Endometrial microvascular endothelial cells (primary cell): Measurements from ENCODE around the gene IRF7. TPM values are rescaled to one million over a fixed set of nuclear protein-coding genes. Genes with fewer than 3 reads are reported as not detected.

ENCODE experiments used
- in situ Hi-C: cut with HindIII; loops from 2 replicates; pipeline ENCODE4 v1.10.0; 2017; ENCODE audit warnings: low sequenced_read_pairs, low pct_unique_long_range_greater_than_20kb; ENCODE audit errors: inconsistent ontology term
- total RNA-seq: library from RNA; depleted of rRNA; stranded (reverse); fragments of >200 nt; gene quantifications from one replicate; pipeline ENCODE4 v1.2.3, GENCODE V29; 2015; ENCODE audit errors: inconsistent ontology term

IRF7 gene
- total RNA-seq, 1 donor from 2014 or later = 31.4 TPM

DNA sequence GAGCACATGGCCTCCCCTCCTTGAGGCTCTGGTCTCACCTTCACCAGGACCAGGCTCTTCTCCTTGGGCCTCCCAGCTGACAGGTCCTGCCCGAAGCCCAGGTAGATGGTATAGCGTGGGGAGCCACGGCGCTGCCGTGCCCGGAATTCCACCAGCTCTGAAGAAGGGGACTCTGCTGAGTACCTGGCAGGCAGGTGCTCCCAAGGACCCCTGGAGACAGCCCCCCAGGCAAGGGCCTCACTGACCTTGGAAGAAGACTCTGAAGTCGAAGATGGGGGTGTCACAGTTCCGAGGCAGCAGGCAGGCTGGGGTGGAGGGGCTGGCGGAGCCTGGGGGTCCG, 2.8 kb downstream of the IRF7 start:
- in situ Hi-C loops = no loop called here

DNA sequence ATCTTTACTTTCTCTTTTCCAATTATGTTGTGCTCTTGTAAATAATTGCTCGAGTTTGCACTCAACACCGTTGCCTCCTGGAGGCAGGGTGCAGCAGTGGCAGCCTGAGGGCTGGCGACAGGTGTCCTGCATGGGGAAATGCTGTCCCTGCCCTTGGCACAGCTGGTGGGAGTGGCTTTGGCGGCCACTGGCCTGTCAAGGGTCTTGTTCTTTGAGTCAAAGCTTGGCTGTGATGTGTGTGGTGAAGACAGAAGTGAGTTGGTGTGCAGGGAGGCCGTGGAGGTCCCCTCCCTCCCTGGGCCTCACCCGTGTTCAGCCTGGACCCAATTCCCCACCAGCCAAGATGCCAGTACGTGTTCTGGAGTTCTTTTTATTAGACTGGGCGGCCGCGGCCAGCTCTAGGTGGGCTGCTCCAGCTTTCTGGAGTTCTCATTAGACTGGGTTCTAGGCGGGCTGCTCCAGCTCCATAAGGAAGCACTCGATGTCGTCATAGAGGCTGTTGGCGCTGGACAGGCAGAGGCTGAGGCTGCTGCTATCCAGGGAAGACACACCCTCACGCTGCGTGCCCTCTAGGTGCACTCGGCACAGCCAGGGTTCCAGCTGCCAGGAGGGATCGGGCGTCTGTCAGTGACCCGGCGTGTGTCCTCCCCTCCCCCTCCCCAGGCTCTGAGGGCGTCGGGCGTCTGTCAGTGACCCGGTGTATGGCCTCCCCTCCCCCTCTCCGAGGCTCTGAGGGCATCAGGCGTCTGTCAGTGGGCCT, 3.4 kb downstream of the IRF7 start:
- in situ Hi-C loops = no loop called here

GRCh38 chr11:611001-611996, 4.5 kb downstream of the IRF7 start:
- in situ Hi-C loops = no loop called here

DNA sequence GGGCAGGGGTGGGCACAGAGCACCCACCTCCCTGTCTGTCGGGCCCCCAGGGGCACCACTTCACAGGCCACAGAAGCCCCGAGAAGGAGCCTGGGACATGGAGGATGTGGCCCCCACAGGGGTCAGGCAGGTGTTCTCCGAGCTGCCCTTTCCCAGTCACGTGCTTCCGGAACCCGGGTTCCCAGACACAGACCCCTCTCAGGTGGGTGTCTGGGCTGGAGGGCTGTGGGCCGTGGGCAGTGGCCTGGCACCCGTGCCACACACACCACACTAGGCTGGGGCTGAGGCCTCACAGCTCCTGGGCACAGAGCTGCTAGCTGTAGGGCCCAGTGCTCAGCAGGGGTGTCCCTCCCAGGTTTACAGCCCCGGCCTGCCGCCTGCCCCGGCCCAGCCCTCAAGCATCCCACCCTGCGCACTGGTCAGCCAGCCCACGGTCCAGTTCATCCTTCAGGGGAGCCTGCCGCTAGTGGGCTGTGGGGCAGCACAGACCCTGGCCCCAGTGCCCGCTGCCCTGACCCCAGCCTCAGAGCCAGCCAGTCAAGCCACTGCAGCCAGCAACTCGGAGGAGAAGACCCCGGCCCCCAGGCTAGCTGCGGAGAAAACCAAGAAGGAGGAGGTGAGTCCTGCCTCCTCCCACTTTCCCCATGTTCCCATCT, 5.5 kb downstream of the IRF7 start:
- in situ Hi-C loops = no loop called here

GRCh38 chr11:609341-609811, 6.4 kb downstream of the IRF7 start:
- in situ Hi-C loops = no loop called here

DNA sequence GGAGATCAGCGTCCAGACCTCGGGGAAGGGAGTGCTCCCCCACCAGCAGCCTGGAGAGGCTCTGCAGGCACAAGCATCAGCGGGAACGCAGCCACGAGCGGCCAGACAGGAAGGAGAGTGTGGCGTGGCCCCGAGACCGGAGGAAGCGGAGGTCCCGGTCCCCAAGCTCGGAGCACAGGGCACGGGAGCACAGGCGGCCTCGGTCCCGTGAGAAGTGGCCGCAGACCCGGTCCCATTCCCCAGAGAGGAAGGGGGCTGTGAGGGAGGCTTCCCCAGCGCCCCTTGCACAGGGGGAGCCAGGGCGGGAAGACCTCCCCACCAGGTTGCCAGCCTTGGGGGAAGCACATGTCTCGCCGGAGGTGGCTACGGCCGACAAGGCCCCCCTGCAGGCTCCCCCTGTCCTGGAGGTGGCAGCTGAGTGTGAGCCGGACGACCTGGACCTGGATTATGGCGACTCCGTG, 6.9 kb downstream of the IRF7 start:
- in situ Hi-C loops = no loop called here

- in situ Hi-C loops = no loop called here
Observed at GRCh38 chr11:607971-608659, 7.6 kb downstream of the IRF7 start.

DNA sequence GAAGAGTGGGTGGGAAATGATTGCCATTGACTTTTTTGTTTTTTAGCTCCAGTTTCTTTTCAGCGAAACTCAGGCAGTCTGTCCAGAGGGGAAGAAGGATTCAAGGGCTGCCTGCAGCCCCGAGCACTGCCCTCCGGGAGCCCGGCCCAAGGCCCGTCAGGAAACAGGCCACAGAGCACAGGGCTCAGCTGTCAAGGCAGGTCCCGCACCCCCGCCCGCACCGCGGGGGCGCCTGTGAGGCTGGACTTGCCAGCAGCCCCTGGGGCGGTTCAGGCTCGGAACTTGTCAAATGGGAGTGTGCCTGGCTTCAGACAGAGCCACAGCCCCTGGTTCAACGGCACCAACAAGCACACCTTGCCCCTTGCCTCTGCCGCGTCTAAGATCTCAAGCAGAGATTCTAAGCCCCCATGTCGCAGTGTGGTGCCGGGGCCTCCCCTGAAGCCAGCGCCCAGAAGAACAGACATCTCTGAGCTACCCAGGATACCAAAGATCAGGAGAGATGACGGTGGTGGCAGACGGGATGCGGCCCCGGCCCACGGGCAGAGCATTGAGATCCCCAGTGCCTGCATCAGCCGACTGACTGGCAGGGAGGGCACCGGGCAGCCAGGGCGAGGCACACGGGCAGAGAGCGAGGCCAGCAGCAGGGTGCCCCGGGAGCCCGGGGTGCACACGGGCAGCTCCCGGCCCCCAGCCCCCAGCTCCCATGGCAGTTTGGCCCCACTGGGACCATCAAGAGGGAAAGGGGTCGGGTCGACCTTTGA, 8.6 kb downstream of the IRF7 start:
- in situ Hi-C loops = no loop called here

DNA sequence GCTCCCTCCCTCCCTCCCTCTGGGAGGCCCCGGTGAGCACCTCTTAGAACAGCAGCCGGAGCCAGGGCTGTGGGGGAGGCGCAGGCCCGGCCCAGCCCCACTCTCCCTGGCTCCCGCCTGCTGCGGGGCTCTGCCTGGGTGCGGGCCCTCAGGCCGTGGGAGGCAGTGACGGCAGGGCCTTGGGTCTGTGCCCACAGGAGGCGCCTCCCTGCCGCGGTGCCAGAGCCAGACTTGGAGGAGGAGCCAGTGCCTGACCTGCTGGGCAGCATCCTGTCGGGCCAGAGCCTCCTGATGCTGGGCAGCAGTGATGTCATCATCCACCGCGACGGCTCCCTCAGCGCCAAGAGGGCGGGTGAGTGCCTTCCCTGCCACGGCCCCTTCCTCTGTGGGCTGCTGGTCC, 9.5 kb downstream of the IRF7 start:
- in situ Hi-C loops = no loop called here

DNA sequence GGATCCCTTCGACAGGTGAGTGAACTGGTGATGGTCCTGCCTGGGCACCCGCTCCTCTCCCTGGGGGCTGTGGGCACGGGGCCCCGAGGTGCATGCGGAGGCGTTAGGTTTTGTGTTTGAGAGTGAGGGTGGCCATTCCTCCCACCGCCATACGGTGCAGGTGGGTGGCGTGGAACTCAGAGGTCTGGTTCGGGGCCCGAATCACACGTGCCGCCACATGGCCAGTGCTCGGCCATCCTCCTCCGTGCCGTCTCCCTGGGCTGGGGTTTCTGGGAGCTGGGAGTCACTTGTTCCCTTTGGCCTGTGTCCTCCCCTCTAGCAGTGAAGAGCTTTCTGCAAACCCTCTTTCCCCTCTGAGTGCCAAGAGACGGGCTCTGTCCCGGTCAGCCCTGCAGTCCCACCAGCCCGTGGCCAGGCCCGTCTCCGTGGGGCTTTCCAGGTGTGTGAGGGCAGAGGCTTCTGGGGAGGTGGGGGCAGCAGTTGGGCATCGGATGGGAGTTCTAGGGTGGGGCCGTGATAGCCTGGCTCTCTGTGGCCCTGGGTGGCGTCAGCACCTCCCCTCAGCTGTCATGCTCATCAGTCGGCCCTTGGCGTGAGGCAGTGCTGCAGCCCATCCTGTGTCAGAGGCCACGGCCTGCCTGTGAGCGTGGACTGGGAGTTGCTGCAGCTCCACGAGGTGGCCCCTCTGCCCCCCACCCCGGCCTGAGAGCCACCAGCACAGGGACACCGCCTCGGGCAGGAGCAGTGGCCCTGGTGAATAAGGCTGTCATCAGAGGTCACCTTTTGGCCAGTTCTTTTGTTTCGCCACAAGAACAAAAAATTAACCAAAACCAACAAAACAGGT, 10.2 kb downstream of the IRF7 start:
- in situ Hi-C loops = no loop called here

- in situ Hi-C loops = no loop called here
Observed at GRCh38 chr11:603154-603553, 12.6 kb downstream of the IRF7 start.

GRCh38 chr11:601573-602245, 14.0 kb downstream of the IRF7 start:
- in situ Hi-C loops = no loop called here

DNA sequence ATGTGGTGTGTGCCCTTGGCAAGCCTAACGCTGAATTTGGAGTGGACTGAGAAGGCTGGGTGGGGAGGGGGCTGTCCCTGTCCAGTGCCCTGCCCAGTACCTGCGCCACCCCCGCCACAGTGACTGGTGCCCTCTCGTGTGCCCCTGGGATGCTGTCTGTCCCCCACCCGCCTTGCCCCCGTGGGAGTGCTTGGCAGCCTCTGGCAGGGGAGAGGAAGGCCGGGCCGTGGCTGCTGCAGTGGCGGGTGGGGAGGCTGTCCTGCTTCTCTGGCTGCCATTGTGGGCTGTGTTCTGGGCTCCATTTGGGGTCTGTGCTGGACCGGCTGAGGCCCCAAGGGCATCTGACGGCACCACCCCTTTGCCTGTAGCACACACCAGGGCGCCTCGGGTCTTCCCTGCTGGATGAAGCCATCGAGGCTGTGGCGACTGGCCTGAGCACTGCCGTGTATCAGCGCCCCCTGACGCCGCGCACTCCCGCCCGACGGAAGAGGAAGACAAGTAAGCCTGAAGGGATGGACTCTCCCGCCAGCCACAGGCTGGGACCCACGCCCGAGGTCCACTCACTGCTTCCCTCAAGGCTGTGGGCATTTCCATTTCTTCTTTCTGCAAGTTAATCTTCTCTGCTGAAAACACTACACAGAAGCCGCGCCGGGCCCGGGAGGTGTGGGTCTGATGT, 17.6 kb downstream of the IRF7 start:
- in situ Hi-C loops = no loop called here

- in situ Hi-C loops = no loop called here
Observed at GRCh38 chr11:597166-597725, 18.5 kb downstream of the IRF7 start.

- in situ Hi-C loops = no loop called here
Observed at GRCh38 chr11:596374-596773, 19.4 kb downstream of the IRF7 start.

DNA sequence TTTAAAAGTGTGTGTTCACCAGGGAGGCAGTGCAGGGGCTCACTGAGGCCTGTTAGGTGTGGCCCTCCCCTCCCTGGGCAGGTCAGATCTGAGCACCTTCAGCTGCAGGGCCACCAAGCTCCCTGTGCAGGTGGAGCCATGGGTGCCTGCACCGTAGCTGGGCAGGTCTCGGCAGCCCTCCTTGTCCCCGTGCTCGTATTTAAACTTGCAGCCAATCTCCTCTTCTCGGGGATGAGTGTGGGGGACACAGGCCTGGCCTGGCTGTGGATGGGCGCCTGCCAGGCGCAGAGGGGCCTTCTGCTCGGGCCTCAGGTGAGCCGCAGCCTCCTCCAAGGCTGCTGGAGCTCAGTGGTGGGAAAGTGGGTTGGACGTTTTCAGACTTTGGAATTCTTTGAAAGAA, 20.4 kb downstream of the IRF7 start:
- in situ Hi-C loops = no loop called here
